ENCODE data around the gene CCDC40.

CCDC40 gene

DNA sequence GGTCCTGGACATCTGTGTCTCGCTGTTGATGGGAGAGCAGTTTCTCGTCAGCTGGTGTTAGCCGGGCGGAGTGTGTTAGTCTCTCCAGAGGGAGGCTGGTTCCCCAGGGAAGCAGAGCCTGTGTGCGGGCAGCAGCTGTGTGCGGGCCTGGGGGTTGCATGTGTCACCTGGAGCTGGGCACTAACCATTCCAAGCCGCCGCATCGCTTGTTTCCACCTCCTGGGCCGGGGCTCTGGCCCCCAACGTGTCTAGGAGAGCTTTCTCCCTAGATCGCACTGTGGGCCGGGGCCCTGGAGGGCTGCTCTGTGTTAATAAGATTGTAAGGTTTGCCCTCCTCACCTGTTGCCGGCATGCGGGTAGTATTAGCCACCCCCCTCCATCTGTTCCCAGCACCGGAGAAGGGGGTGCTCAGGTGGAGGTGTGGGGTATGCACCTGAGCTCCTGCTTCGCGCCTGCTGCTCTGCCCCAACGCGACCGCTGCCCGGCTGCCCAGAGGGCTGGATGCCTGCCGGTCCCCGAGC lies 82.9 kb downstream of the CCDC40 start:
- no peak for DNase-seq

DNA sequence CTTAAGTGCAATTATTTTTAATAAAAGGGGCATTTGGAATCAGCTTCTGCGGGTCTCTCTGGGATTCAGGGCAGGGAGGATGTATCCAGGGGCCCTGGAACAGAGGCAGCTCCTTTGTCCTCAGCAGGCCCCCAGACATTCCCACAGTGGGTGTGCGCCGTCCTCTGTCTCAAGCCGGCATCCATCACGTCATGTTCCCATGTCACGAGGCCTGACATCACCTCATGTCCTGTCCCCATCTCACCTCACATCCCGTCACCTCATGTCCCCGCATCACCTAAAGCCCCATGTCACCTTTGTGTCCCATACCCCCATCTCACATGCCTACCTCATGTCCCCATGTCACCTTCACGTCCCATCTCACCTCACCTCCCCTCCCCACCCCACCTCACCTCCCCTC lies 83.4 kb downstream of the CCDC40 start:
- DNase-seq: no peak

DNA sequence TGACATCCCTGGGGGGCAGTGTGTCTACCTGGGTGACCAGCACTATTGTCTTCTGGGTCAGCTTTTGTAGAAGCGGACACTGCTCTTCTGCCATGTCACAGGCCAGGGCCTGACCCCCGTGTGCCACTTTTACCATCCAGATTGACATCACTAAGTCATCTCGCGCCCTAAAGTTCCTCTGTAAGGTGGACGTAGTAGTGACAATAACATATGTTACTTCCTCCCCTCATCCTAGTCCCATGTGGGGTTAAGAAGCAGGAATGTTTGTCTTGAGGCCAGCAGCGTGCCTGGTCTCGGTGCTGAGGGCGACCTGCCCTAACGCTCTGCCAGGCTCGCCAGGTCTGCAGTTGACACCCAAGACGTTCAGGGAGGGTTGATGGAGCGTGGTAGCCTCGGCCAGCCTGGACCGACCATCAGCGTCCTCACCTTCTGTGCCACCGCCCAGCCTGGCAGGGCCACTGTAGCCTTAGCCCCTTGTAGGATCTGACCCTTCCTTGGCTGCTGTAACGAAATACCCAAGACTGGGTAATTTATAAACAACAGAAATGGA lies 85.7 kb downstream of the CCDC40 start:
- no peak for DNase-seq

DNA sequence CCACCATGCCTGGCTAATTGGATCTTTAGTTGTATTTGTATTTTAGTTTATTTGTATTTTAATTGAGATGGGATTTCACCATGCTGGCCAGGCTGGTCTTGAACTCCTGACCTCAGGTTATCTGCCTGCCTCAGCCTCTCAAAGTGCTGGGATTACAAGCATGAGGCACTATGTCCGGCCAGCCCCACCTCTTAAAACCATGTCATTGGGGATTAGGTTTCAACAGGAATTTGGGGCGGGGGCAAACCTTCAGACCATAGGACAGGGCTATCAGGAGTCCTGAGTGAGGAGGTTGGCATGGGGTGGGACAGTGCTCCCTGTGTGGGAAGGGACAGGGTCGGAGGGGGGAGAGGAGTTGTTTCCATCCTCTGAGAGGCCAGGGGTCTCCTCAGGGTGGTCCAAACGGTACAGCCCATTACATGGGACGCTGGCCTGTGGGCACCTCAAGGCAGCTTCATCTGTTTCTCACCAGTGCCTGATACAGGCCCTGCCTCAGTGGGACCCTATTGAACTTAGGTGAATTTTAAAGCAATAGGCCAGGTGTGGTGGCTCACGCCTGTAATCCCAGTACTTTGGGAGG lies 86.6 kb downstream of the CCDC40 start:
- DNase-seq: no peak

DNA sequence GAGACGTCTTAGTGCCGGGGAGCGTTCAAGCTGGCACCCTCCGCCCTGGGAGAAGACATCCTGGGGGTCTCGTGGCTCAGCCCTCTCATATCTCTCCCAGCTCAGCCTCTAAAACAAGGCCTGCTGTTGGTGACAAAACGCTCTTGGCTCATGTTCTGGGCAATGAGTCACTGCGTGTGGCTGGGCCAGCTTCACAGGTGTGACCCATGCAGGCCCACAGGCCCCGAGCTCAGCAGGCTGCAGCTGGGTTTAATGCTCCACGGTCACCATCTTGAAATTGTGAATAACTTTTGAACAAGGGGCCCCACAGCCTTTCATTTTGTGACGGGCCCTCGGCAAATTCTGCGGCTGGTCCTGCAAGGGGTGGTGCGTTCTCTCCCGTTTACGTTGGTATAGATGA lies 87.3 kb downstream of the CCDC40 start:
- DNase-seq: no peak

DNA sequence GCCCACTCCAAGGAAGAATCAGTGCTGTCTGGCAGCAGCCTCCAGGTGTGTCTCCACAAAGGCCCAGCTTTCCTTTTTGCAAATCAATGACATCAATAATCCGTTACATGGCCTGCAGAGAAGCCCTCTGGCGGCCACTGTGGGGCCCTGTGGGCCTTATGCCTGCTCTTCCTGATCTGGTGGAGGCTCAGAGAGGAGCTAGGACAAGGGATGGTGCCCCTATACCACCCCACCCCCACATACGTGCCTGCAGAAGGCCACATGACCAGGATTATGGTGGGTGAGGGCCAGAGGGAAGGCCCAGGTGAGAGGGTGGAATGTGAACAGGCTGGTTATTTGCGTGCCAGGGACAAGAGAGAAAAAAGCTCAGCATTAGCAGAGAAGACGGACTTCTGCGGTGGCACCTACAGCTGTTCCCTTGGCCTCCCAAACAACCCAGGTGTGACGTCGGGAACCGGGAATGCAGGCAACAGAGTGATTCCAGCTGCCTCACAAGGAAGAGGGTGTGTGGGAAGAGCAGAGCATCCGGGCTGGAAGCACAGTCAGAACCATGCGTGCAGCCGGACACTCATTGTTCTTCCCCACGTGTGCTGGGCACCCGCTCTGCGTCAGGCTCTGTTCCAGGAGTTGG lies 88.0 kb downstream of the CCDC40 start:
- no peak for DNase-seq

DNA sequence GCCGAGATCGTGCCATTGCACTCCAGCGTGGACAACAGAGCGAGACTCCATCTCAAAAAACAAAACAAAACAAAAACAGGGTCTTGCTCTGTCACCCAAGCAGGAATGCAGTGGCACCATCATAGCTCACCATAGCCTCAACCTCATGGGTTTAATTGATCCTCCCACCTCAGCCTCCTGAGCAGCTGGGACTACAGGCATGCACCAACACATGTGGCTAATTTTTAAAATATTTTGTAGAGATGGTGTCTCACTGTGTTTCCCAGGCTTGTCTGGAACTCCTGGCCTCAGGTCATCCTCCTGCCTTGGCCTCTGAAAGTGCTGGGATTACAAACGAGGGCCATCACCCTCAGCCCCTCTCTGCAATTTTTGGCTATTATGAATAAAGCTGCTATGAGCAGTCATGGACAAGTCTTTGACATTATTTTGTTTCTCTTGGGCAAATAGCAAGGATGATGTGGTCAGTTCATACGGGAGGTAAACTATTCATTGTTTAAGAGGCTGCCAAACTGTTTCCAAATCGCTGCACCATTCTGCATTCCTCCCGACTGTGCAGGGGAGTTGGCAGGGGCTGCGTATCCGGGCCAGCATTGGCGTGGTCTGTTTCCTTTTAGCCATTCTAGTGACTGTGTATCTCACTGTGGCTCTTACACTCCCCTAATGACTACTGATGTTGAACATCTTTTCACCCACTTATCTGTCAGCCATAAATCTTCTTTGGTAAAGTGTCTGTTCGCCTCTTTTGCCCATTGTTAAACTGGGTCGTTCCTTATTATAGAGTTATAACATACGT lies 89.4 kb downstream of the CCDC40 start:
- no peak for DNase-seq

DNA sequence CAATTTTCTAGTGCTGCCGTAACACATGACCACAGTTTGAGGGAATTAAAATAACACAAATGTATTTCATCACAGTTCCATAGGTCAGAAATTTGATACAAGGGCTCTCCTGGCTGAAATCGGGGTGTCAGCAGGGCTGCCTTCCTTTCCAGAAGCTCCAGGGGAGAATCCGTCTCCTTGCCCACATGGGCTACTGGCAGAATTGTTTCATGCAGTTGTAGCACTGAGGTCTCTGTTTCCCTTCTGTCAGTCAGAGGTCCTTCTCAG lies 89.9 kb downstream of the CCDC40 start:
- no peak for DNase-seq

DNA sequence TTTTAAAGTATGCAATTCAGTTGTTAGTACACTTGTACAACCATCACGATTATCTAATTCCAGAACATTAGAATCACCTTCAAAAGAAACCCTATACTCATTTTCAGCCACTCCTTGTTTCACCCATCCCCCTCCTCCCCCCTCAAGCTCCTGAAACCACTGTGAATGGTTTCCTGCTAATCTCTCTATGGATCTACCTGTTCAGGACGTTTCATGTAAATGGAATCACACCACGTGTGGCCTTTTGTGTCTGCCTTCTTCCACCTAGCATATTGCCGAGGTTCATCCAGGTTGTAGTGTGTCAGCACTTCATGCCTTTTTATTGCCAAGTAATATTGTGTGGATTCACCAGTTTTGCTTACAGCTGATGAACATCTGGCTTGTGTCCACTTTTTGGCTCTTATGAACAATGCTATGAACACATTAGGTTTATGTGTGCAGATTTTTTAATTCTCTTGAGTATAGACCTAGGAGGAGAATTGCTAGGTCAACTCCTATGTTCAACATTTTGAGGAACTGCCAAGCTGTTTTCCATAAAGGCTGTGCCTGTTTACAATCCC lies 92.6 kb downstream of the CCDC40 start:
- DNase-seq: no peak

DNA sequence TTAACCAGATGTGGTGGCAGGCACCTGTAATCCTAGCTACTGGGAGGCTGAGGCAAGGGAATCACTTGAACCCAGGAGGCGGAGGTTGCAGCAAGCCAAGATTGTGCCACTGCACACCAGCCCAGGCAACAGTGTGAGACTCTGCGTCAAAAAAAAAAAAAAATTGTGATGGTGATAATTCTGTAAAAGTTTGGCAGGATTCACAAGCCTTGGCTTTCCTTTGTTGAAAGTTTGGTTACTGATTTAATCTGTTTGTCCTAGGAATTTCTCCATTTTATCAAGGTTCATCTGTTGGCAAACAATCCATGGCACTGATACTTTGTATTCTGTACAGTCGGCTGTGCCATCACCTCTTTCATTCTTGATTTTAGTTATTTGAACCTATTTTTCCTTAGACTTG lies 94.5 kb downstream of the CCDC40 start:
- DNase-seq: no peak

DNA sequence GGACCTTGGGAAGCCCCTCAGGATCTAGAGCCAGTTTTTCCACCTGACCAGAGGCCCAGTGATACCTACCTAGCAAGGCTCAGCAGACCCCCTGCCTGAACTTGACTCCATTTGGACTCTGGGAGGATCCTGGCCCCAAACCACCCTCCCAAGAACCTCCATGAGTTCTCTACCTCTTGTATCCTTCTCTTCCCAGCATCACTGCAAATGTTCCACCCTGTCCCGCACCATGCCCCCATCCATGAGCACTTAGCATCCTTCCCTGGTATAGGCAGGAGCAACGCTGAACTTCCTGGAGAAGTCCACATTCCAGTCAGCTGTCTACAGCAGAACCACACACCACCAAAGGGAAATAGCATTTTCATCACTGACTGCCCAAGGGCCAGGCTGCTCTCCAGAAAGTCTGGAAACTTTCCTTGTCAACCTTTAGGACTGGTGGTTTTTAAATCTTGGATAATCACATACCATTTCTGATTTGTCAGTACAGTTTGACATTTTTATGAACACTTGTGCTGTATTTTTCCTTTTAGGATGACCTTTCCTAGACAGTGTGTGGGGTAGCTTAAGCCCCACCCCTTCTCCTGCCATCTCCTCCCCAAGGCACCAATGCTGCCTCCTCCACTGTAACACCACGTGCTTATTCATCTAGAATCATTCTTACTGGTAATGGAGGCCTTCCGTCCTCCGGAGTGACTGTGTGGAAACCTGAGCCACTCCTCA lies 96.6 kb downstream of the CCDC40 start:
- no peak for DNase-seq

DNA sequence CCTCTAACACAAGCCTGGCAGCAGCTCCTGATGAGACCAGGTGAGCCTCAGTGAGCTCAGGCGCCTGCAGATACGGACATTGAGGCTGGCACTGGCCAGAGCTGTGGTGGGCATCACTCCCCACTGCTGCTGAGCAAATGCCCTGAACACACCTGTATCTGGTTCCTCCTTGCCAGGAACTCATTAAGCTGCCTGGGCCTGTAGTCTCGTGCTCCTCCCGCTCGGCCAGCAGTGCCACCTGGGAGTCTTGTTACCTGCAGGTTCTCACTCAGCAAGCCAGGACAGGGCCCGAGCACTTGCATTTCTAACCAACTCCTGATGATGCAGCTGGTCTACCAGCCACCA lies 97.2 kb downstream of the CCDC40 start:
- no peak for DNase-seq

DNA sequence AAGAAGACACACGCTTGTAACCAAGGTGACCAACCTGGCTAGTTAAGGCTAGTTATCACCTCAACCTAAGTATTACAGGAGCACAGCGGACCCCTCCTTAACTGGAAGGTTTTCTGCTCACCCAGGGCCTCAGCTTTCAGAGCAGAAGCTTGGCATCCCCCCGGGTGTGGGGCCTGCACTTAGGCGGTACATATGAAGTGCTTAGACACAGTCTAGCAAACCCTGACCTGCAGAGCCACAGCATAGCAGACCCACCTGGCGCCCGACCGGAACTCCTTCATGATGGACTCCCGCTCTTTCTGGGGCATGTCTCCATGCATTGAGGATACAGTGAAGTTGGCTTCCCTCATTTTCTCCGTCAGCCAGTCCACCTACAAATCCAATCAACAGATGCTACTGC lies 100.7 kb downstream of the CCDC40 start:
- no peak for DNase-seq

DNA sequence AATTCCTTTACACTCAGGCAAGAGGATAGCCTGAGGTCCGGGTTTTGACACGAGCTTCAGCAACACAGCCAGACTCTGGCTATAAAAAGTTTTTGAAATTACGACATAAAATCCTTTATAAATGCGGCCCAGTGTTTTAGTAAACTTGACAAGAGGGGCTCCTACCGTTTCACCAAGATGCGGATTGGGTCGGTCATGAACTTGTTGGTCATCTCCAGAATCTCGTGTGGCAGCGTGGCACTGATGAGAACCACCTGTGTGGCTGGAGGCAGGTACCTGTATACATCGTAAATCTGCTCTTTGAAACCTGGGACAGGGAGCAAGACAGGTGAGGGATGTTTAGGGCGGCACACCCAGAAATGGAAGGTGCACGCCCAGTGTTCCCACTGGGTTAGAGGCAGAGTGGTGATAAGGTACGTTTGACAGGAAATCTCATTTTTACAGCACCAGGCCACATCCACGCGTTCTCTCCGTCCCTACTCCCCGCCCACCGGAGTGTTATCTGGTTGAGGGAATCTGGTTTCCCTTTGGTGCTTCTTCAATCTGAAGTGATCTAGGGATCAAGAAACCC lies 102.5 kb downstream of the CCDC40 start:
- no peak for DNase-seq

DNA sequence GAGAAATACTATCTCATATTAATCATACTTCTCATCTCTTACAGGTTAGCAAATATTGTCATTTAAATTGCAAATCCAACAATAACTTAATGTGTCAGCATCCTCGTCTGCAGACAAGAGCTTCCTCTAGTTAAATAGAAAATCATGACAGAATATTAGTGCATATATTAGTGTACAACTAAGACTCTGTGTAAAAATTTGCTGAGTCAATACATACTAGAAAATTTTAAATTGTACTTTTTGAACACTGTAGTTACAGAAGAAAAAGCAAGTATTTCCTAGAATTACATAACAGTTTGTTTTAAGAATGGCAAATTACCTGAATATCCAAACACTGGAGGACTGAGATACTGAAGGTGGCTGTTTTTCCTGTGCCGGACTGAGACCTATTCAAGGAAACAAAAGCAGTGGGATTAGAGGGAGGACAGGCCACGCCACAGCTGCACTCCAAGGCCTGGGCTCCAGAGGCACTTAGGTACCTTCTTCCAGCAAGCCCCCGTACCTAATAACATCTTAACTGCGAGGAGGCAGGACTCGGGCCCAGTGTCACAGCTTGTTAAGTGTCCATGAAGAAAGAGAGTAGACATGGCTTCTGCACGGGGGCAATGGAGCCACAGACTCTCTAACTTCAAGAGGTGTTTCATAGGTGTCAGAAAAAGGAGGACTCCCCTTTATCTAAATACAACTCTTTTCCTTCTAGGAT lies 105.2 kb downstream of the CCDC40 start:
- no peak for DNase-seq

DNA sequence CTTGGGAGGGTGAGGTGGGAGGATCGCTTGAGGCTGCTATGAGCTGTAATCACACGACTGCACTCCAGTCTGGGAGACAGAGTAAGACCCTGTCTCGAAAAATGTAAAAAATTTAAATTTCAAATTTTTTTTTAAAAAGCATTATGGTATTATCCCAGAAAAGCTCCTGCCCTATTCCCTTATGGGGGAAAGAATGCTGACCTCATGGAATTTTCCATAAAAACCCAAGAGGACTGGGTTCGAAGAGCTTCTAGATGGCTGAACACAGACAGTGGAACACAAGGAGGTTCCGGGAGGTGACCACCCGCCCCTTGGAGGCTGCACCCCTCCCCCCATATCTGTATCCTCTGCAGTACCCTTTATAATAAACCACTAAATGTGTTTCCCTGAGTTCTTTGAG lies 106.5 kb downstream of the CCDC40 start:
- no peak for DNase-seq

DNA sequence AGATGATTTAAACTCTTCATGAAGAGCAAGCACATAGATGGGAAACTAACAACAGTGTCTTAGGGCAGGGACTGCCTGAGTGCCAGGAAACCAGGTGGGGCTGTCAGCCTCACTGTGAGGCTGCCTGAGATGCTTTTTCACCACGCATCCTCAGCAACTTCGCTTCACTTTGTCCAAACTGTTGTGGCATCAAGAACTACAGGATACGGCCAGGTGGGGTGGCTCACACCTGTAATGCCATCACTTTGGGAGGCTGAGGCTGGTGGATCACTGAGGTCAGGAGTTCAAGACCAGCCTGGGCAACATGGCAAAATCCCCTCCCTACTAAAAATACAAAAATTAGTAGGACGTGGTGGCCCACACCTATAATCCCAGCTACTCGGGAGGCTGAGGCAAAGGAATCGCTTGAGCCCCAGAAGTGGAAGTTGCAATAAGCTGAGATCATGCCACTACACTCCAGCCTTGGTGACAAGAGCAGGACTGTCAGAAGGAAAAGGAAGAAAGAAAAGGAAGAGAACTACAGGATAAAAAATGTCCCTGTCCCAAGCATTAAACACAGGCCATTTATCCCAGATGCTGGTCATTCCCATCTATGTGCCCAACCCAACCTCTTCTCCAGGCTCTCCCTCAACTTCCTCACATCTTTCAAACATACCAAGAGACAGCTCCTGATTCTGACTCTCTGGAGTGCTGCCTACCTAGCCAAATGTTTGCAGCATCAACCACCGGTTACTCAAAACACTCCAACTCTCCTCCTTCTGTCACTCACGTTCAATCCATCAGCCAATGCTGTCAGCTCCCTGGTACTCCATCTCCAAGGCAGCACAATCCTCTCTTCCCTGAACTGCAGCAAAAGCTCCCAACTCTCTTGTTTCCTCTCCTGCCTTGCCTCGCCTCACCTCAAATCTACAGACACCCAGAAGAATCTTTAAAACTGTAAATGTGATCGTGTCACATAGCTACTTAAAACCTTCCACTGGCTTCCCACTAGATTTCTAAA lies 108.9 kb downstream of the CCDC40 start:
- DNase-seq: no peak

DNA sequence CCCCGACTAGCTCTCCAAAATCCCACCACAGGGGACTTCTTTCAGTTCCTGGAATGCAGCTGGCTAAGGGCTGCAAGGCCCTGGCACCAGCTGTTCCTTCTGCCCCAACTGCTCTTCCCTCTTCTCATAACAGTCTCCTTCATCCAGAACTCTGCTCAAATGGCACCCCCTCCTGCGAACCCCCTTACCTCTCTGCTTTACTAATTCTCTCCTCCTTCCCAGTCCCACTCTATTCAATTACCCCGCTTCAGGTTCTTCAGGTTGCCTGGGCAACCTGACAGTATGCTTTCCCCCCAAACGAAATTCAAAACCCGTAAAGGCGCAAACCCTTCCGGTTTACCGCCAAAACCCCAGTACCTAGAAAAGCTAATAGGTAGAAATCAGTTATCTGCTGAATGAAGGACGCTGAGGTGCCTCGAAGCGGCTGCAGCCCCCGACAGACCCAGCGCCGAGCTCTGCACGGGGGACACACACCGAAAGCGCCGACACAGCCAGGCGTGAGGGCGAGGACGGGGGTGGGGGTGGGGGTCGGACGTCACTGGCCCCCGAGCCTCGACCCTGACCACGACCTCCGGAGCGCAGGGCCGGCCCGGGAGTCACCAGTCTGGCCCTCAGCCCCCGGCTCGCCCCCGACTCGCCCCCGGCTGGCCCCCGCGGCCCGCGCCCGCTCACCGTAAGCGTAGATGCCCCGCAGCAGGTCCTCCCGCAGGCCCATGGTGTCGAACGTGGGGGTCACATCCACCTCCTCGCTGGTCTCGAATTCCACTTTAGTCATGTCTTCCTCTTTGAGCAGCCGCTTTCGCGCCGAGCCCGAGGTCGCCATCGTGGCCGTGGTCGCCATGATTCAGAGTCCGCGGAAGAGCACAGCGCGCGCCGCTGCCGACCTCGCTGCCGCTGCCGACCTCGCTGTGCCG lies 109.9 kb downstream of the CCDC40 start:
- peak in 1 of 2 donors; percentile 15 for DNase-seq

DNA sequence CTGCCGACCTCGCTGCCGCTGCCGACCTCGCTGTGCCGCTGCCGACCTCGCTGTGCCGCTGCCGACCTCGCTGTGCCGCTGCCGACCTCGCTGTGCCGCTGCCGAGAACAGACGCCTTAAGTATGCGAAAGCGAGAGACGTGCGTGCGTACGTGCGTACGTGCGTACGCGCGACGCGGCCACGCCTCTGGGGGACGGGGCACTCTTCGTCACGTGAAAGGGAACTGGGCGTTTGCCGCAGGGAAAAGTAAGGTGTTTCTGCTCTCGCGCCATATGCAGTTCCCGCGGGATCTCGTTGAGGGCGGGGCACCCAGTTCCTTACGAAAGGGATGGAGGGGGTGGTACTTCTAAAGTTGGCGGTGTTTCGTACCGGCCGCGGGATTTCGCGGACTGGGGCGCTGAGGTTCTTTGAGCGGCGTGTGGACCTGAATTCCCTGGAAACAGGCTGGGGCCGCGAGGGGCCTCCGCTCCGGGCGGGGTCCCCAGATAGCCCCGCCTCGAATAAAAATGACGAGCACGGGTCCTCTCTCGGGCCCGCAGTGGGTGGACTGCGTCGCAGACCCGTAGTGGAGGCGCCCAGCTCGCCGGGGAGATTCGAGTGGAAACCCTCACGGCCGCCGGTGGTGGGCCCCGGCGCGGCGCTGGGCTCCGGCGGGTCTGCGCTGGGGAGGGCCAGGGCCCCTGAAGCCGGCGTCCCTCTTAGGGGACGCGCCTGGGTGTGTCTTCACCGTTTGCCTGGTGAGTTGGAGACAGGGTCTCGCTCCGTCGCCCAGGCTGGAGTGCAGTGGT lies 110.8 kb downstream of the CCDC40 start, which contains the start of gene EIF4A3:
Gene EIF4A3 (minus strand): TSS at position 94 of the 788 bp plus-strand sequence. CDS start 167 bp downstream, outside the sequence.
- peak; percentile 95 to 96 for DNase-seq

All from activated CD4-positive, alpha-beta T cell treated with anti-CD3 and anti-CD28 coated beads for 4 hours (primary cell).